Central memory CD4-positive, alpha-beta T cell (primary cell): ENCODE measurements around the gene PYGL.
A peak's percentile ranks its signal among the peaks of the same experiment; 100 is the strongest.
"Not testable (repeated sequence)": the region's sequence is repeated elsewhere in the genome, so short reads cannot be mapped to it uniquely, and the experiment has no call there.

ENCODE experiments used
- DNase-seq: peaks from one replicate; pipeline ENCODE4 v3.0.0; 2022

Gene PYGL

DNA sequence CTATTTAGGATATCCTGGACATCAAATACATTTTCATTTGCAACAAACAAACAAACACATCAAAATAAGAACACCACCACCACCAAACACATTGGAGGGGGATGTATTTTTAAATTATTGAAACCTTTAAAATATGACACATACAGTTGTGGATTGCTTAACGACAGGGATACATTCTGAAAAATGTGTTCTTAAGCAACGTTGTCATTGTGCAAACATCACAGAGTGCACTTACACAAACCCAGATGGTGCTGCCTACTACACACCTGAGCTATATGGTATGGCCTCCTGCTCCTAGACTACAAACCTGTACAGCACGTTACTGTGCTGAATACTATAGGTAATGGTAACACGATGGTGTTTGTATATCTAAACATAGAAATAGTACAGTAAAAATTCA lies 19.4 kb downstream of the PYGL start:
- no peak for DNase-seq

DNA sequence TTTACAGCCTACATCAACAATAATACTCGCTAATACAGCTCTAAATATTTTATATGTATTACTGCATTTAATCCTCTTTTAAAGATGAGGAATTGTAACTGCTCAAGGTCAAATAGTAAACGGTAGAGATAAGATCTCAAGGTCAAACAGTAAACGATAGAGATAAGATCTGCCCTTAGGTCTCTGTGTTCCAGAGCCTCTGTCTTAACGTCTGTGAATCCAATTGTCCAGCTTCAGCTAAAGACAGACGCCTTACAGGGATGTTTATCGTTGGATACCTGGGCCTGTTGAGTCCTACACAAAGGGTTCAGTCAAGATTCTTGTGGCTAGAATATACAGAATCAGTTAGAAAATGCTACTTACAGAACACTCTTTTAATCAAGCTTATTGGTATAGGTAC lies 20.0 kb downstream of the PYGL start:
- no peak for DNase-seq

DNA sequence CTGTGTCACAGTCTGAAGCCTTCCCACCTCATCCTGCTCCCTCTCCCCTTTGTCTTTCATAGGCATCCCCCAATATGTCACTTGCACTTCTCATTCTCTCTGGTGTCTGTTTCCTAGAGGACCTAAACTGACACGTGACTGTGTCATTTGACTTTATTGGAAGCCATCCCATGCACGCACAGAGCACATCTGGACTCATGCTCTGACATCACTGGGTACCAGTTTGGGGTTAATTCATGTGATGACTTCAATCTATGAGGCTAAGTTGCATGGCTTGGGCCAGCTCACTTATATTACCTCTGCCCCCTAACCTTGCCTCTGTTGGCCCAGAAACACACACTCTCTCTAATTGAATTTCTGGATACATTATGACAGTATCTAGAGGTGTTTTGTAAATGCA lies 21.5 kb downstream of the PYGL start:
- DNase-seq, result no peak

DNA sequence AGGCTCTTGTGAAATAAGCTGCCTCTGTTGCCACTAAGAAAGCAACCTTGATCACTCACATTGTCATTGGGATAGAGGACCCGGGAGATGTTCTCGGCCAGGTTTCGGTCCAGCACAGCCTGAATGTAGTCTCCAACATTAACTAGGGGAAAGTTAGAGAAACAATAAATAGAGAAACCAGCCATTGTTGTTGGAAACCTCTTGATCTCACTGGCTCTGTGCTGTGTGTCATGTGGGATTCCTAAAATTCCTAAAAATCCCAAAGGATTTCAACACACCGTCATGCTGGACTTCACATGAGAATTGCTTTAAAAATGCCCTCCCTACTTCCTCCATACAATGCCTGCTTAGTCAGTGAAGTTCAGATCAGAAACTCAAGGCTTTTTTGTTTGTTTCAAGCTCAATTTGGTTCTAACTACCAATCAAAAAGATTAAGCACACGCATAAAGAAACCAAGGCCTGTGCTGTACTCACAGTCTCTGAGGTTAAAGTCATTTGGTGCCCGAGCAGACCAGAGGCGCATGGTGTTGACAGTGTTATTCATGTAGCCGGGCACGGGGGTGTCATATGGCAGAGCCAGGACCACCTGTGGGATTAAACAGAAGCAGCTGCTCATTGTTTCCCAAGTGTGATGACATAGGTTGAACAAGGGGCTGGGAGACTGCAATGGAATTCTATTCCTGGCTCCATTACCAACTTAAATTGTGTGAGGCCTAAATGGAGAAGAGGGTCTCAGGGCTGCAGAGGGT lies 23.6 kb downstream of the PYGL start:
- no peak for DNase-seq

DNA sequence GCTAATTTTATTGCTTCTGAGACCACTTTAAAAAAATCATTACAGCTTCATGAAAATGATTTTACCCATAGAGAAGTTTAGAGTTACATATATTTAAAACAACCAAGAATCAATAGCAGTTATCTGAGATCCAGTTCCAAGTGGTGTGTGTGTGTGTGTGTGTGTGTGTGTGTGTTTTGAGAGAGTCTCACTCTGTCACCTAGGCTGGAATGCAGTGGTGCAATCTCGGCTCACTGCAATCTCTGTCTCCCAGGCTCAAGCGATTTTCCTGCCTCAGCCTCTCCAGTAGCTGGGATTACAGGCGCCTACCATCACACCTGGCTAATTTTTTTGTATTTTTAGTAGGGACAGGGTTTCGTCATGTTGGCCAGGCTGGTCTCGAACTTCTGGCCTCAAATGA lies 24.8 kb downstream of the PYGL start:
- DNase-seq, result not testable (repeated sequence)

DNA sequence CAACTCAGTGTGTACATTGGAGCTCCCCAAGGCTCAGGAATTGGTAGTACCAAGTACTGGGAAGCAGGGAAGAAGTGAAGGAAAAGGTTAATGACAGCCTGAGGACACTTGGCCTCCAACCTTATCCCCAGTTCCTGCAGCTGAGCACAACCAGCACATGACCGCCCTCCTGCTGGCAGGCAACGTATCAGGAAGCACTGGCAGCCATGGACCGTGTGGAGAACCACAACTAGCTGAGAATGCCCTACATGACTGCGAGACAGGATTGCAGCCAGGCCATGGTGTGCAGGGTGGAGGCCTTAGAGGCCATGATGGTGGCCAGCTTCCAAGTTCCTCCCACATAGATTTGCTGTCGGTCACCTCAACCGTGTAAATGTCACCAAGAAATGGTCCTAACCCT lies 26.8 kb downstream of the PYGL start:
- DNase-seq, result no peak

DNA sequence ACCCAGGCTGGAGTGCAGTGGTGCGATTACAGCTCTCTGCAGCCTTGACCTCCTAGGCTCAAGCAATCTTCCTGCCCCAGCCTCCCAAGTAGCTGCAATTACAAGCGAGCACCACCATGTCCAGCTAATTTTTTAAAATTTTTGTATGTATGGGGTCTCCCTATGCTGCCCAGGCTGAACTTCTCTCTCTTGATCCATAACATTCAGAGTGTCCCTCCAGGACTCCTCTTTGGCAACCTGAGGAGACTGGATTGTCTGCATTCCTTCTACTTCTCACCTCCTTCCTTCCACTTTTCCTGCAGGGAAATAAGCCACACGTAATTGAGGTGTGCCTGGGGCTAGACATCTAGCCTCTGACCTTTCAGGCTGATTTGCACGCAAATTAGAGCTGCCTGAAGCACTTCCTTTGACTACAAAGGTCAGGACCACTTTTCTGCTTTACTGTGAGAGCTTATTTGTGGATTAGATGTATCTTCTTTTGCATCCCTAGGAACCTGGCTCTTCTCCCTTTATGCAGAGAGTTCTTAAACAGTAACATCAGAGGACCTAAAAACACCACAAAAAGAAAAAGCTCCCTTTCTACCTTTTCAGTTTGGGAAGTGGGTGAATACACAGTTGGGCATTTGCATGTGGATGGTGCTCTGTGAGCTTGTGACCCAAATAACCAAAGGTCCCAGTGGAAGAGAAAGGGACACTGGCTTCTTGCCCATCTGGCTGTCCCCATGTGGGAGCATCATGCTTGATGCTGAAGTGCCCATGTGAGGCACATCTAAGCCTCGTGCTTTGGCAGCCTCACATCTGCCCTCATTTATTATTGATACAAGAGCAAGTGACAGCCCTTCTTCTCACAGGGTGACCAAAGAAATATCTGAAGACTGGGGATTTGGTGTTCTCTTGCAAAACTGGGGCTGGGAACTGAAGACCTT lies 33.5 kb downstream of the PYGL start:
- DNase-seq, result no peak

DNA sequence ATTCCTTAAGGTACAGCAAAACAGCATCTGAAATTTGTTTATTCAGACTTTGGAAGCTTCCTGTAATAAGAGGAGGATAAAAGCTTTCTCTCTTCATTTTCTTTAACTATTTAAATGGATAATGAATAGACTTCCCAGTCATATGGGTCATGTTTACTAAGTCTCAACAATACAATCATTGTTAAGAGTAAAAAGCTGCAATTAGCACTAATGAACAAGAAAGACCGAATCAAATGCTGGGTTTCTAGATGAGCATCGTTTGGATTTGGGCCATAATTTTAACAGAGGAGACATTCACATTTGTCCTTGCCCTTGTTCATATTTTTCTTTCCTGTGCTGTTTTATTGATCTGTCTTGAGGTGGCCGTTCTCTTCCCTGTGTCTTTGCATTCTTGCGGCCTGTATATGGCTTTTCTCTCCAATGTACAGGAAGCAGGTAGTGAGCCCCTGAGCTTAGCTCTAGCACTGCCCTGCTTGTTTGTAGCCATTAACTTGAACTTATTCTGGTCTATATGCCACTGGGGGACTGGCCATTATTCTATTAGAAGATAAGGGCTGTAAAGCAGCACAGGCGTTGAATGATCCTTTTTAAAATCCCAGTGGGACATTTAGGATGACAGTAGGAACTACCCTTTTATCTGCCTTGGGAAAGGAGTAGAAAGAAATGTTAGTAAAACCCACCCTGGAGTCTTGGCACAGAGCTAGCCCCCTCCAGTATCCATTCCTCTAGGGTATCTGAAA lies 37.8 kb downstream of the PYGL start:
- no peak for DNase-seq

DNA sequence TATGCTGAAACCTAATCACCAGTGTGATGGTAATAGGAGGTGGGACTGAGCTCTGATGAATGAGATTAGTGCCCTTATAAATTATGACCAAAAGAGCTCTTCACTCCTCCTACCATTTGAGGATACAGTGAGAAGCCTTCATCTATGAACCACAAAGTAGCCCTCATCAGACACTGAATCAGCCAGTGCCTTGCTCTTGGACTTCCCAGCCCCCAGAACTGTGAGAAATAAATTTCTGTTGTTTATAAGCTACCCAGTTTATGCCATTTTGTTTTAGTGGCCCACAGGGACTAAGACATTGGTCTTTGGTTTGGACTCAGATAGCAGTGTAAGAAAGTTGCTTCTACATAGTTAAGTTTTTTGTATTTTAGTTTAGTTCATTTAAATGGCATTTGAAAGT lies 39.6 kb downstream of the PYGL start:
- no peak for DNase-seq

DNA sequence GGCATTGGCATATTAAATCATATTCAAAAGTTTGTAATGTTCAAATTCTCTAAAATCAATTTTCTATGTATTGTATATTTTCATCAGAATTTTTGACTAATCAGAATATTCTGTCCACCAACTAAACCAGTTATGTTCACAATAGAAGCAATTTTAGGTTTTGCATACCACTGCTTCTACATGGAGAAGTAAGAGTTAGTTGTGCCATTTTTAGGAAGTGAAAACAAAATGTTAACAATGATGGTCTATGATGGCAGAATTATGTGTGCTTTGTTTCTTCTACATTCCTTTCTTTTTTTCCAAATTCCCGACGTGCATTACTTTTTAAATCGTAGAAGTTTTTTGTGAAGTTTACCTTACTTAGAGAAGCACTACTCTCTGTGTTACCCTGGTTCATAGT lies 42.9 kb downstream of the PYGL start:
- no peak for DNase-seq

DNA sequence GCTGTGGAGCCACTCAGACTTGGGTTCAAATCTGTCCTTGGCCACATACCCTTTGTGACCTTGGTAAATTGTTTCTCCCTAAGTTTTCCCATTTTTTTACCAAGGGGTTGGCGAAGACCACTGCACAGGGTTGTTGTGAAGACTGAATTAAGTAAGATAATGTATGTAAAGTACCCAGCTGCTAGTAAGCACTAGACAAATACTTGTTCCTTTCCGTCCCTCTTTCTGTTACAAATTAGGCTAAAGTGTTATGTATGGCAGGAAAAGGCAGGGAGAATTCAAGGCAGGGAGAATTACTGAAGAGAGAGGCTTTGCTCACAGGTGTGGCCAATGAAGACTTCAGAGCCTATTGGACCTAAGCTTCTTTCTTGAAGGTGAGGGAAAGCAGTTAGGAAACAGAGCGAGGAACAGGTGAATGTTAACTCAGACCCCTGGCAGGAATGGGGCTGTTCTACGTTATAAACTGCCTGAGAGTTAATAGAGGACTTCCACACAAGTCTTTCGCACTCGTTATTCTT lies 46.6 kb downstream of the PYGL start:
- DNase-seq, result no peak

DNA sequence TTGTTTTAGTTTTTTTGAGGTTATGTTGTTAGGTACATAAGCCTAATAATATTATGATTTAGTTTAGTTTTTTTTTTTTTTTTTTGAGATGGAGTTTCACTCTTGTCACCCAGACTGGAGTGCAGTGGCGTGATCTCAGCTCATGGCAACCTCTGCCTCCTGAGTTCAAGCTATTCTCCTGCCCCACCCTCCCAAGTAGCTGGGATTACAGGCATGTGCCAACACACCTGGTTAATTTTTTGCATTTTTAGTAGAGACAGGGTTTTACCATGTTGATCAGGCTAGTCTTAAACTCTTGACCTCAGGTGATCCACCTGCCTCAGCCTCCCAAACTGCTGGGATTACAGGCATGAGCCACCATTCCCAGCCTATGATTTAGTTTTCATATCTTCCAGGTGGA lies 47.3 kb downstream of the PYGL start:
- not testable (repeated sequence) for DNase-seq

DNA sequence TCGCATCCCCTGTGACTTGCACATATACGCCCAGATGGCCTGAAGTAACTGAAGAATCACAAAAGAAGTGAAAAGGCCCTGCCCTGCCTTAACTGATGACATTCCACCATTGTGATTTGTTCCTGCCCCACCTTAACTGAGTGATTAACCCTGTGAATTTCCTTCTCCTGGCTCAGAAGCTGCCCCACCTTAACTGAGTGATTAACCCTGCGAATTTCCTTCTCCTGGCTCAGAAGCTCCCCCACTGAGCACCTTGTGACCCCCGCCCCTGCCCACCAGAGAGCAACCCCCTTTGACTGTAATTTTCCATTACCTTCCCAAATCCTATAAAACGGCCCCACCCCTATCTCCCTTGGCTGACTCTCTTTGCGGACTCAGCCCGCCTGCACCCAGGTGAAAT lies 47.9 kb downstream of the PYGL start:
- DNase-seq, result not testable (repeated sequence)

DNA sequence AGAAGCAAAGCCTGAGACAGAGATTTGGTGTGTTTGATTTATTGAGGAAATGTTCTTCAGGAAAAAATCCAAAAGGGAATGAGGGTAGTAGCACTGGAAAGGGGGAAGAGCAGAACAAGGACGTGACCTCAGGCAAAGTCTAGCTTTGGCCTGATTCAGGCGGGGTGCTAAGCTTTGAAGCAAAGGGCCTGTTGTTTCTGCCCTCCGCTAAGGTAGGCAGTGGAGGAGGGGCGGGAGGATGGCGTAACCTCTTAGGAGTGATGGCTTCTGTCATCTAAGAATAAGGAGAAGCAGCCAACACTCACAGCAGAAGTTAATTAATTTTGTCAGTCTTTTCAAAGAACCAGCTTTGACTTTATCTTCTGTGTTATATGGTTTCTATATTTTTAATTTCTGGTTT lies 52.0 kb downstream of the PYGL start:
- DNase-seq, result no peak

DNA sequence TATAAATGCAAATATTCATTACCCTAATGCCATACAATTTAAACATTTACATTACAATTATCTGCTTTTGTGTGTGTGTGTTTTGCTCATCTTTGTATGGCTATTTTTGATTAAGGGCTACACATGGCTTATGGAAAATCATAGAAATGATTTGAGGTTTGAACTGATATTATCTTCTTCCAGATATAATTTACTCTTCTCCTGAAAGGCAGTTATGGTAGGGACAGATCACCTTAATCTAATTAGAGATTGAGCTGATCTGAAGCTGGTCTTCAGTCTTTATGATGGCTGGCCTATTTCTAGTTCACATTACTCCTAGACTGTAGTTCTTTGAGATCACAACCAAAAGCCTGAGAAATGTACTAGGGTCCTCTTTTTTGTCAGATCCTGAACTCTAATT lies 56.8 kb downstream of the PYGL start:
- no peak for DNase-seq

DNA sequence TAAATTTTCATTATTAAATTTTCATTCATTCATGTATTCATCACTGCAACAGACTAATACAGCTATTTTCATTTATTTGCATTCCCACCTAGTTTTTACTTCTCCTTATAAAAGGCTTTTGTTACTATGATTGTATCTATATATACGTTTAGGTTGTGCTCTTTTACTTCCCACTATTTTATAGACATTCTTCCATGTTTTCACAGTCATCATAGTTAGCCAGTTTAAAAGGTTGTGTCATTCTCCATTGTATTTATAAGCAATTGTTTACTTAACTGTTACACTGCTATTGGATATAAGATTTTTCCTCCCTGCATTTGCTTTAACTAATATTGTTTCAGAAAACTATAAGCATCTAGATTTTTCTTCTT lies 60.5 kb downstream of the PYGL start:
- DNase-seq, result no peak

DNA sequence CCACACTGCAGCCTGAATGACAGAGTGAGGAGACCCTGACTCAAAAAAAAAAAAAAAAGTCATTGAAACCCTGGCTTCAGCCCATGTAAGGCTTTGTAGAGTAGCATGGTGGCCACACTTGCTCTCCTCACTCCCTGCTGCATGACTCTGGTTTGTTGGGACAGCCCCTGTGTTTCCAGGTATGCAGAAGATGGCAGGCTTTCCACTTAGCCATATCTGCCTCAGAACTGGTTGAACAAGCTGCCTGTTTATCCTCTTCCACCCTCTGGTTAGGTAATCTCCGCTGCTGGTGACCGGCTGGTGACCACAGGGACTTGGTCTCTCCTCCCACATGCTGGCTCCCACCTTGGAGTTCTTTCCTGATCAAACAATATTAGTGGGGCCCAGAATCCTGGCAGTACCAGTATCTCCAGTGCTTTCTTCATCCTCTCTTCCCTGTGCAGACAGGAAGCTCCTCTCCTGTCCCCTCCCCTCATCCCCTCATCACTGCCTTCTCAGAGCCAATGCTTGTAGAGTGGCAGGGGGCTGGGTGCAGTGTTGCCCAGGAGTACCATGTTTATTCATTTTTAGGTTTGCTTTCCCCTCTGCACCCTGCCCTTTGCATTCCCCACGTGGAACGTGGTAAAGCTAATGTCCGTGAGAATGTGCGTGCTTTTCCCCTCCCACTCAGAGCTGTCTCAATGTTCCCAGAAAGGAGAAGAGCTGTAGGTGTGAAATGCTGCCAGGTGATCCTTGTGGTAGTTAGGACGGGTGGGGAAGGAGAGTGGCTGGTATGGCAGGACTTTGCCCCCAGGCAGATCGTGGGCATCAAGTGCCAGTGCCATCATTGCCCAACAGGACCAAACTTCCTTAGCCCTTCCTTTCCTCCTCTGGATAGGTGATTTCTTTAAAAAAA lies 61.1 kb downstream of the PYGL start:
- DNase-seq, result no peak

DNA sequence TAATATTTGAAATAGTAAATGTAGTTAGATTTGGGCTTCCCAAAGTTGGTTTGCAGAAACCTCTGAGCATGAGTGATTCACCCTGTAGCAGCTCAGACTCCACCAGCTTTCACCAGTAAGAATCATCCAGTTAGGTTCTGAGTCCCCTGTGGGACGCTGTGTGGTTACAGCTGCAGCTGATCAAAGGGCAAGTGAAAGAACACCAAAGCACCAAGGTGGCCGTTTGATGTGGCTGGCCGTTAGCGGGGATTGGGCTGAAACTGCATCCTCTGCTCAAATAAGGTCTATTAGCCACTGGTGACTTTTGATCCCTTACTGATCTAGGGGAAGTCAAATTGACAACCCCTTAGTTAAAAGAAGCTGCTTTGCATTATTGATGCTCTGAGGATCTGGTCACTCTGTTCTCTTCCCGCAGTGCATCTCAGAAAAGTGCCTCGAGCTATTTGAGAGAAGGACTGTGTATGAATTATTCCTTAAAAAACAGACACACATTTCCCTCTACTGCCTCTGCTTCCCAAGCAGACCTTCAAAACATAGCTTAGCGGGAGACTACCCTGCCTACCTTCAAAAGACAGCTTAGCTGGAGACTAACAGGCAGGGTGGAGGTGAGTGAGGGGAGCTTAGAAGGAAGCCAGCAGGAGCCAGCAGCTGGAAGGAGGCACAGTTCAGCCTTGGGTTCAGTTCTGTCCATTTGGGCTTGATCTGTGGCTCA lies 68.8 kb downstream of the PYGL start:
- peak; percentile 62 for DNase-seq

DNA sequence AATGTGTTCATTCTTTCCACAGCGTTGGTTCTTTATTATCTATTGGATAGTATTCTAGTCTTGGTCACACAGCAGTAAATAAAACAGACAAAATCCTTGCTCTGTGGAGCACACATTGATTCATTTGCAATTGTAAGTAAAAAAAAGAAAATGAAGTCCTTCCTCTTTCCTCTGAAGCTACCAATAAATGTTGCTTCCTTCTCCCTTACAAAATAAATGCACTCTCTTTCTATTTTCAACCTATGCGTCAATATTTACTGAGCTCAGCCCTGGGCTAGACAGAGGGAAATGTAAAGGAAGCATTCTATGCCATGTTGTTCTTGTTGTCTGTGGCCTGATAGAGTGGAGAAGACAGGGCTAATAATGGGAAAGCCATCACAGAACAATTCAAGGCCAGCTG lies 69.5 kb downstream of the PYGL start:
- no peak for DNase-seq

DNA sequence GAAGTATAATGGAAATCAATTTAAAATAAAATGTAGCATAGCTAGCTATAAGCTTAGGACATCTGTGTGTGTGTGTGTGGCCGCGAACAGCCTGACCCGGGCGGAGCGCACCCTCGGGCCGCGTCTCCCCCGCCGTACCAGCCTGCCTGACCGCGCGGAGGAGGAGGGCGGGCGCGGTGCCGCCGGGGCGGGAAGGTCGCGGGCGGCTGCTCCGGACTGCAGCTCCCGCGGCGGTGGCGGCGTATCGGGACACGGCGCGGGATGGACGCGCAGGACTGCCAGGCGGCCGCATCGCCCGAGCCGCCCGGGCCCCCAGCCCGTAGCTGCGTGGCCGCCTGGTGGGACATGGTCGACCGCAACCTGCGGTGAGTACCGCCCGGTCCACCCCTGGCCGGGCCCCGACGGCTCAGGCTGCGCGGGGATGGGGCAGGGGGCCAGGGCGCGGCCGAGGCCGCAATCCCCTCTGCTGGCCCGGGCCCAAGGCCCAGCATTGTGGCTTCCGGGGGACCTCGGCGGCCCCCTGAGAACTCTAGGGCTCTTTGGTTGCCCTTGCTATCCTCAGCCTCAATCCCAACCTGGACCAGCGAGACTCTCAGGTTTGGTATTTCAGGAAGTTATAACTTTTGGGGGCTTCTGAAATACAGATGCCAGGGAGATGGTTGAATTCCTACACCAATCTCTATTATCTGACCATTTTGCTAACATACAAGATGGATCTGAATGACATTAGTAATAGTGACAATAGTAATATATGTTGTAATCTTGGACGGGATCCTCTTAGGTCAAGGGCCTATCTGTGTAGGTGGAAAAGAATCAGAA lies 72.2 kb downstream of the PYGL start, which contains the start of gene ABHD12B:
TSS of gene ABHD12B (plus strand) at position 140 of the 819 bp plus-strand sequence. CDS start at position 262, 122 bp downstream.
- no peak for DNase-seq
